DMS79 treated with DMSO at 0.1 percent for 48 hours (cell line): ENCODE results near the gene NLN.
"Not testable (repeated sequence)": the region's sequence is repeated elsewhere in the genome, so short reads cannot be mapped to it uniquely, and the experiment has no call there.

Experiments
- DNase-seq: peaks from one replicate; lab custom pipeline; 2025; lab: John Stamatoyannopoulos, UW

The NLN gene

GRCh38 chr5:65721720-65722574 is at the start of gene NLN, which contains the start of gene SGTB:
Gene NLN, plus strand, starts transcription at chr5:65722205. Its CDS starts 169 bp downstream, at chr5:65722374.
Gene SGTB, minus strand, starts transcription at chr5:65722109. Its CDS starts 1,302 bp downstream, at chr5:65720807.
- DNase-seq: peak; percentile 37

GRCh38 chr5:65672796-65673195 is 49.2 kb upstream of the NLN start:
- DNase-seq: no peak

GRCh38 chr5:65674749-65675148 is 47.3 kb upstream of the NLN start:
- DNase-seq: no peak

GRCh38 chr5:65676056-65676455 is 45.9 kb upstream of the NLN start:
- DNase-seq: not testable (repeated sequence)

- no peak for DNase-seq
Measured at GRCh38 chr5:65682148-65682547, 39.9 kb upstream of the NLN start.

- DNase-seq: no peak
Measured at GRCh38 chr5:65693121-65693520, 28.9 kb upstream of the NLN start.

- DNase-seq: no peak
Measured at GRCh38 chr5:65695162-65695755, 26.7 kb upstream of the NLN start.

- no peak for DNase-seq
Measured at GRCh38 chr5:65695896-65696295, 26.1 kb upstream of the NLN start.

- no peak for DNase-seq
Measured at GRCh38 chr5:65696892-65697291, 25.1 kb upstream of the NLN start.

GRCh38 chr5:65699338-65699737 is 22.7 kb upstream of the NLN start:
- no peak for DNase-seq

- no peak for DNase-seq
Measured at GRCh38 chr5:65702036-65702435, 20.0 kb upstream of the NLN start.

GRCh38 chr5:65704621-65705239 is 17.3 kb upstream of the NLN start:
- no peak for DNase-seq

GRCh38 chr5:65707663-65708062 is 14.3 kb upstream of the NLN start:
- no peak for DNase-seq

- DNase-seq: no peak
Measured at GRCh38 chr5:65708145-65708544, 13.9 kb upstream of the NLN start.

GRCh38 chr5:65718576-65719310 is 3.3 kb upstream of the NLN start:
- no peak for DNase-seq

- DNase-seq: peak; percentile 24
Measured at GRCh38 chr5:65721050-65721719, 820 bp upstream of the NLN start.

- DNase-seq: peak; percentile 51
Measured at GRCh38 chr5:65722575-65723403, 784 bp downstream of the NLN start.

GRCh38 chr5:65727491-65728156 is 5.6 kb downstream of the NLN start:
- no peak for DNase-seq

GRCh38 chr5:65728218-65728617 is 6.2 kb downstream of the NLN start:
- no peak for DNase-seq

- no peak for DNase-seq
Measured at GRCh38 chr5:65730910-65731309, 8.9 kb downstream of the NLN start.
